Liver (tissue), 9 donors: Measurements from ENCODE around the gene RMRP. TPM values are rescaled to one million over a fixed set of nuclear protein-coding genes. Genes with fewer than 3 reads are reported as not detected.

Experiments
- DNase-seq: peaks from one replicate; pipeline ENCODE4 v3.0.0-alpha.2; 2017; ENCODE audit warnings: low spot score
- H3K27ac ChIP-seq, 2 donors: one replicate each; pipeline ENCODE4 v1.7.0; 2013; ENCODE audit warnings: inconsistent platforms in 2 of 2, low read length in 2 of 2, control low read depth in 1 of 2, low read depth in 1 of 2, mild to moderate bottlenecking in 1 of 2
- H3K27me3 ChIP-seq, 4 donors: one replicate each; pipeline versions ENCODE4 v1.6.1 to v1.7.0; 2013; ENCODE audit warnings: low read length in 3 of 4, inconsistent platforms in 1 of 4, mild to moderate bottlenecking in 1 of 4, moderate library complexity in 1 of 4; ENCODE audit not compliant: control insufficient read depth in 4 of 4, insufficient read depth in 4 of 4
- H3K36me3 ChIP-seq, 4 donors: one replicate each; pipeline versions ENCODE4 v1.6.1 to v1.7.0; 2013; ENCODE audit warnings: low read length in 3 of 4, mild to moderate bottlenecking in 3 of 4, low read depth in 1 of 4, moderate library complexity in 1 of 4; ENCODE audit not compliant: control insufficient read depth in 4 of 4, insufficient read depth in 3 of 4
- H3K4me1 ChIP-seq, 4 donors: one replicate each; pipeline versions ENCODE4 v1.6.1 to v1.7.0; 2013; ENCODE audit warnings: low read length in 3 of 4, mild to moderate bottlenecking in 3 of 4, moderate library complexity in 1 of 4; ENCODE audit not compliant: control insufficient read depth in 4 of 4, insufficient read depth in 4 of 4
- H3K4me3 ChIP-seq, 3 donors: one replicate each; pipeline versions ENCODE4 v1.6.1 to v1.7.0; 2013; ENCODE audit warnings: low read length in 3 of 3, control low read depth in 1 of 3, low read depth in 1 of 3, mild to moderate bottlenecking in 1 of 3
- H3K9ac ChIP-seq, 2 donors: one replicate each; pipeline ENCODE4 v1.7.0; 2013; ENCODE audit warnings: low read length in 2 of 2, mild to moderate bottlenecking in 2 of 2, moderate library complexity in 2 of 2, control low read depth in 1 of 2, low read depth in 1 of 2
- H3K9me3 ChIP-seq, 4 donors: one replicate each; pipeline versions ENCODE4 v1.6.1 to v1.7.0; 2013; ENCODE audit warnings: low read length in 3 of 4; ENCODE audit not compliant: control insufficient read depth in 4 of 4
- FOXA1 ChIP-seq: IDR thresholded peaks from 2 replicates; pipeline ENCODE4 v1.6.1; 2016; ENCODE audit warnings: antibody characterized with exemption
- GABPA ChIP-seq, 2 donors: IDR thresholded peaks in 1 of 2; conservative IDR thresholded peaks in 1 of 2; 2 replicates each; pipeline ENCODE4 v1.6.1; 2016; ENCODE audit warnings: antibody characterized with exemption in 2 of 2, mild to moderate bottlenecking in 1 of 2, moderate library complexity in 1 of 2
- HNF4A ChIP-seq, 2 donors: conservative IDR thresholded peaks; 2 replicates each; pipeline ENCODE4 v1.6.1; 2016; ENCODE audit warnings: antibody characterized with exemption in 2 of 2, mild to moderate bottlenecking in 2 of 2
- HNF4G ChIP-seq: IDR thresholded peaks from 2 replicates; pipeline ENCODE4 v1.6.1; 2016; ENCODE audit warnings: antibody characterized with exemption
- JUND ChIP-seq, 2 donors: IDR thresholded peaks; 2 replicates each; pipeline ENCODE4 v1.6.1; 2016; ENCODE audit warnings: antibody characterized with exemption in 2 of 2
- MAX ChIP-seq: IDR thresholded peaks from 2 replicates; pipeline ENCODE4 v1.6.1; 2016; ENCODE audit warnings: antibody characterized with exemption
- RAD21 ChIP-seq, 2 donors: IDR thresholded peaks; 2 replicates each; pipeline ENCODE4 v1.6.1; 2016; ENCODE audit warnings: antibody characterized with exemption in 2 of 2, mild to moderate bottlenecking in 2 of 2
- REST ChIP-seq: IDR thresholded peaks from 2 replicates; pipeline ENCODE4 v1.6.1; 2016; ENCODE audit warnings: antibody characterized with exemption, mild to moderate bottlenecking
- RXRA ChIP-seq, 2 donors: IDR thresholded peaks; 2 replicates each; pipeline ENCODE4 v1.6.1; 2017 to 2018; ENCODE audit warnings: antibody characterized with exemption in 2 of 2, mild to moderate bottlenecking in 1 of 2
- TAF1 ChIP-seq: conservative IDR thresholded peaks from 2 replicates; pipeline ENCODE4 v1.6.1; 2016; ENCODE audit warnings: antibody characterized with exemption, mild to moderate bottlenecking
- YY1 ChIP-seq: IDR thresholded peaks from 2 replicates; pipeline ENCODE4 v1.6.1; 2016; ENCODE audit warnings: antibody characterized with exemption, mild to moderate bottlenecking
- ZBTB33 ChIP-seq: IDR thresholded peaks from 2 replicates; pipeline ENCODE4 v1.6.1; 2016; ENCODE audit warnings: antibody characterized with exemption
- WGBS: extraction: QIAGEN DNeasy Blood & Tissue Kit; methylation state at CpG from one replicate; pipeline ENCODE4 v1.1.7; 2013; 5-methylcytosine and 5-hydroxymethylcytosine counted together
- polyA plus RNA-seq, 2 donors: library from polyadenylated mRNA; stranded (reverse) in 1 of 2; unstranded in 1 of 2; fragments of 200-250 nt in 1 of 2; fragments of >200 nt in 1 of 2; fragmentation: Nextera tagmentation in 1 of 2; extraction: Ambion mirVana in 1 of 2; gene quantifications; one replicate each; pipeline versions ENCODE4 v1.2.1 to v1.2.3, GENCODE V29; 2013 to 2015
- total RNA-seq, 2 donors: library from RNA; depleted of rRNA; stranded (reverse); fragments of >200 nt; gene quantifications; one replicate each; pipeline ENCODE4 v1.2.3, GENCODE V29; 2014
- TF ChIP-seq, protein P1 (sequence below): IDR thresholded peaks from 2 replicates; pipeline ENCODE4 v1.6.1; 2016; ENCODE audit warnings: antibody characterized with exemption
- donor health status: healthy.
- donor health status: healthy.
- donor health status: healthy.
- donor health status: healthy.
- donor health status: healthy.

RMRP gene
- total and polyA plus RNA-seq, 4 donors = 5.3 to 67,037 (median 2,677) TPM

DNA sequence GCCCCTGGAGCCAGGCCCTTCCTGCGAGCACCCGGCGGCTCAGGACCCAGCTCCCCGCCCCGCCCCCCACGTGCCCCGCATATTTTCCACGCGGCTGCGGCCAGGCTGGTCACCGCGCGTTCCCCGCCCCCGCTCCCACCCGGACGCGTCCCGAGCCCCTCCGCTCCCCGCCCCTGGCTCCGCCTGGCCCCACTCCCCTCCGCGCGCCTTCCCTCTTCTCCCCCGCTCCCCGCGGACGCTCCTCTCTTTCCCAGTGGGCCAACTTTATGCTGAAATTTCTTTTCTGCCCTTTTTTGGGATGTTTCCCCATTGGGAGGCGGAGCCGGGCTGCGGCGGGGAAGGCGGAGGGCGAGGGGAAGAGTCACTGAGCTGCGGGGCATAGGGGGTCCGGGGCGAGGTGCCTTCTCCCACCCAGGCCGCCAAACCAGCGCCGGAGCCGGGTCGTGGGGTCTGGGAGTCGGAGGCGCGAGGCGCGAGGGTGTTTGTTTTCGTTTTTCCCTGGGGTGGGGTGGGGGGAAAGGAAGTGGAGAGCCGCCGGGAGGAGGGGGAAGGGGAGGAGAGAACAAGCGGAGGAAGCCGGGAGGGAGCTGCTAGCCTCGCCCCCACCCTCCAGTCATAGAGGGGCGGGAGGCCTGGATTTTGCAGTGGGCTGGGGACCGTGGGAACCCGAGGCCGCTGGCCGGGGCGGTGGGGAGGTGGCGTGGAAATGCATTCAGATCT, 33.0 kb upstream of the RMRP start:
- DNase-seq = no peak
- TF ChIP-seq HNF4G (no peak), RXRA (IDR thresholded peaks at IDR 0.05) (peak in 1 of 2 donors; percentile 5)
- H3K9me3 ChIP-seq = no peaks in the 10 kb centered on the region
- H3K4me3 ChIP-seq = peak overlapping the region; percentile 59 to 85 (median 77)
- peaks cover 0 to 10% (median 5%) of the 10 kb centered on the region in 4 donors for H3K4me1 ChIP-seq
- peak overlapping the region in 1 of 2 donors; percentile 47 for H3K9ac ChIP-seq
- WGBS = 2% methylated on average over 61 of the region's 61 CpGs
- no peaks in the 10 kb centered on the region for H3K27me3 ChIP-seq
- H3K27ac ChIP-seq = peak overlapping the region; percentile 77 to 81
- peaks cover 0 to 3% (median 1%) of the 10 kb centered on the region in 4 donors for H3K36me3 ChIP-seq

DNA sequence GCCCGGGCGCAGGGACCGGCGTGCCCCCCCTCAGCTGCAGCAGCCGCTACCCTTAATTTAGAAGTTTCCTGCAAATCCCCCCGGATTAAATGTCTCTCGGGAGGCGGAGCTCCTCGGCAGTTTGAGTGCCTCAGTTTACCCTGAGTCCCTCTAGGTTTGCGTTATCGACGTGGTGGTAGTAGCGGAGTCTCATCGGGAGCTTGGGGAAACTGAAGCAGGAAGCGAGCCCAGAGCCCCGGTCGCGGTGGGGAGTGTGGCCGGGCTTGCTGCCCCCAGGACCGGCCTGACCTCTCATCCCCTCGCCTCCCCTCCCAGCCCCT, 32.4 kb upstream of the RMRP start:
- peak overlapping the region; percentile 77 to 81 for H3K27ac ChIP-seq
- peaks cover 0 to 2% (median 0%) of the 10 kb centered on the region in 4 donors for H3K36me3 ChIP-seq
- no peak overlapping the region for H3K9ac ChIP-seq
- TF ChIP-seq YY1 (no peak), FOXA1 (no peak), JUND (IDR thresholded peaks at IDR 0.05) (no peak), REST (no peak), RXRA (IDR thresholded peaks at IDR 0.05) (no peak), GABPA (IDR thresholded peaks at IDR 0.05 in 1 of 2, conservative IDR thresholded peaks at IDR 0.05 in 1 of 2) (no peak), TAF1 (no peak), HNF4A (conservative IDR thresholded peaks at IDR 0.05) (no peak), RAD21 (IDR thresholded peaks at IDR 0.05) (no peak), MAX (no peak), ZBTB33 (no peak)
- TF ChIP-seq, protein P1, sequence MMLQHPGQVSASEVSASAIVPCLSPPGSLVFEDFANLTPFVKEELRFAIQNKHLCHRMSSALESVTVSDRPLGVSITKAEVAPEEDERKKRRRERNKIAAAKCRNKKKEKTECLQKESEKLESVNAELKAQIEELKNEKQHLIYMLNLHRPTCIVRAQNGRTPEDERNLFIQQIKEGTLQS = no peak
- no peaks in the 10 kb centered on the region for H3K27me3 ChIP-seq
- peak overlapping the region; percentile 15 to 85 (median 26) for H3K4me3 ChIP-seq
- DNase-seq = no peak
- WGBS = 9% methylated on average over 21 of the region's 21 CpGs
- peaks cover 0 to 10% (median 5%) of the 10 kb centered on the region in 4 donors for H3K4me1 ChIP-seq
- no peaks in the 10 kb centered on the region for H3K9me3 ChIP-seq
